ENCODE measurements around the gene RASGRP1.
A peak's percentile ranks its signal among the peaks of the same experiment; 100 is the strongest.

Gene RASGRP1

GRCh38 chr15:38490242-38490922 is 74.2 kb downstream of the RASGRP1 start:
- TF ChIP-seq, protein P1, sequence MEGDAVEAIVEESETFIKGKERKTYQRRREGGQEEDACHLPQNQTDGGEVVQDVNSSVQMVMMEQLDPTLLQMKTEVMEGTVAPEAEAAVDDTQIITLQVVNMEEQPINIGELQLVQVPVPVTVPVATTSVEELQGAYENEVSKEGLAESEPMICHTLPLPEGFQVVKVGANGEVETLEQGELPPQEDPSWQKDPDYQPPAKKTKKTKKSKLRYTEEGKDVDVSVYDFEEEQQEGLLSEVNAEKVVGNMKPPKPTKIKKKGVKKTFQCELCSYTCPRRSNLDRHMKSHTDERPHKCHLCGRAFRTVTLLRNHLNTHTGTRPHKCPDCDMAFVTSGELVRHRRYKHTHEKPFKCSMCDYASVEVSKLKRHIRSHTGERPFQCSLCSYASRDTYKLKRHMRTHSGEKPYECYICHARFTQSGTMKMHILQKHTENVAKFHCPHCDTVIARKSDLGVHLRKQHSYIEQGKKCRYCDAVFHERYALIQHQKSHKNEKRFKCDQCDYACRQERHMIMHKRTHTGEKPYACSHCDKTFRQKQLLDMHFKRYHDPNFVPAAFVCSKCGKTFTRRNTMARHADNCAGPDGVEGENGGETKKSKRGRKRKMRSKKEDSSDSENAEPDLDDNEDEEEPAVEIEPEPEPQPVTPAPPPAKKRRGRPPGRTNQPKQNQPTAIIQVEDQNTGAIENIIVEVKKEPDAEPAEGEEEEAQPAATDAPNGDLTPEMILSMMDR (conservative IDR thresholded peaks at IDR 0.05; ENCODE audit: low read length) = no peak
- no peak overlapping the region for H3K4me3 ChIP-seq (ENCODE audit: low read length)
- DNase-seq (ENCODE audit: low read depth) = peak; percentile 56

GRCh38 chr15:38487378-38487777 is 77.2 kb downstream of the RASGRP1 start:
- peak; percentile 12 for DNase-seq (ENCODE audit: low read depth)

DNA sequence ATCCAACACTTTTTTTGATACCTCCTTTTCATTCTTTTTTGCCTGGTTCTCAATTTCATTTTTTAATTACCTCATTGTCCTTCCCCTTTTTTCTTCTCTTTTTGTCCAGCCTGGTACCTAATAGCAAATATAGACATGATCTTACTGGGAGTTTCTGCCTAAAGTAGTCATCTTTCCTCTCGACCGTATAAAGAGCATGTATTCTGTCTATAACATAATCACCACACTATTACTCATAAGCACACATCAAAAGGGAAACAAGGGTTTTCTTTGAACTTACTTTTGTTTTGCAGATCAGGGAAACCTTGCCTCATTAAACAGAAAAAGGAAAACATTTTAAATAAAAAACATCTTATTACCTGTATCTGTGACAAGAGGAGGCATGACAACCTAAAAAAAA is 77.7 kb downstream of the RASGRP1 start:
- no peak overlapping the region for H3K4me3 ChIP-seq (ENCODE audit: low read length)
- TF ChIP-seq, protein P1 (conservative IDR thresholded peaks at IDR 0.05; ENCODE audit: low read length) = no peak
- no peak for DNase-seq (ENCODE audit: low read depth)

More at GRCh38 chr15:38487378-38487777, 77.2 kb downstream of the RASGRP1 start:
- H3K4me3 ChIP-seq (ENCODE audit: low read length) = no peak overlapping the region
- TF ChIP-seq, protein P1 (conservative IDR thresholded peaks at IDR 0.05; ENCODE audit: low read length) = no peak

- TF ChIP-seq, protein P1 (conservative IDR thresholded peaks at IDR 0.05; ENCODE audit: low read length) = no peak
- H3K4me3 ChIP-seq (ENCODE audit: low read length) = no peak overlapping the region
- DNase-seq (ENCODE audit: low read depth) = no peak
Observed at GRCh38 chr15:38482572-38482971, 82.0 kb downstream of the RASGRP1 start.

GRCh38 chr15:38481761-38482160 is 82.9 kb downstream of the RASGRP1 start:
- no peak overlapping the region for H3K4me3 ChIP-seq (ENCODE audit: low read length)
- DNase-seq (ENCODE audit: low read depth) = no peak
- TF ChIP-seq, protein P1 (conservative IDR thresholded peaks at IDR 0.05; ENCODE audit: low read length) = no peak

GRCh38 chr15:38481113-38481512 is 83.5 kb downstream of the RASGRP1 start:
- H3K4me3 ChIP-seq (ENCODE audit: low read length) = no peak overlapping the region
- DNase-seq (ENCODE audit: low read depth) = no peak
- TF ChIP-seq, protein P1 (conservative IDR thresholded peaks at IDR 0.05; ENCODE audit: low read length) = no peak

DNA sequence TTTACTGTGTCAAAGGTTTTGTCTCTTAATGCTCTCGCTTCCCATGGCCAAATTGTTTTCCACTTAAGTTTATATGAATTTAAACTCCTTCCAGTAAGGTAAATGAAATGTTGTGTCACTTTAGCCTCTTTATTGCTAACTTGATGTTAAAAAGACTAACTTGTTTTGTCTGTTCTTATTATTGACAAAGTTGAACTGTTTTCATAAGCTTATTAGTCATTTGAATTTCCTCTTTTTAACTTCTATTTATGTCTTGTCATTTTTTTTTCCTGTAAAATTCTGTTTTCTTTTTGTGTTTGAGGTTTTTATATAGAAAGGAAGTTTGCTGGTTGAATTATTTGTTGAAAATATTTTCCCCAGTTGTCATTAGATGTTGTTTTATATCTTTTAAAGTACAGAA is 84.9 kb downstream of the RASGRP1 start:
- TF ChIP-seq, protein P1 (conservative IDR thresholded peaks at IDR 0.05; ENCODE audit: low read length) = no peak
- DNase-seq (ENCODE audit: low read depth) = no peak
- H3K4me3 ChIP-seq (ENCODE audit: low read length) = no peak overlapping the region
